Activated naive CD4-positive, alpha-beta T cell treated with anti-CD3 and anti-CD28 coated beads, Interleukin-2, amount 50 U/mL, for 72 hours (primary cell): ENCODE measurements around the gene DIP2C. TPM values are rescaled to one million over a fixed set of nuclear protein-coding genes. Genes with fewer than 3 reads are reported as not detected.
"Not testable (repeated sequence)": the region's sequence is repeated elsewhere in the genome, so short reads cannot be mapped to it uniquely, and the experiment has no call there.

Source experiments
- ATAC-seq, 2 donors: fragments of 150-1000 bp; cut with Tn5 transposase; 2 replicates each; pipeline ENCODE4 v1.10.0; 2021; ENCODE audit warnings: mild to moderate bottlenecking in 2 of 2, moderate library complexity in 2 of 2
- DNase-seq, 2 donors: peaks; one replicate each; pipeline ENCODE4 v3.0.0; 2021 to 2022; ENCODE audit warnings: low spot score in 2 of 2
- H3K27ac Mint-ChIP-seq, 2 donors: one replicate each; pipeline ENCODE4 v1.8.0; 2022; ENCODE audit warnings: mild to moderate bottlenecking in 2 of 2, mixed read lengths in 2 of 2
- H3K36me3 Mint-ChIP-seq, 2 donors: one replicate each; pipeline ENCODE4 v1.8.0; 2022; ENCODE audit warnings: mixed read lengths in 2 of 2
- H3K9me3 Mint-ChIP-seq, 2 donors: one replicate each; pipeline ENCODE4 v1.8.0; 2022; ENCODE audit warnings: mixed read lengths in 2 of 2
- total RNA-seq, 2 donors: library from RNA; stranded (reverse); gene quantifications; one replicate each; pipeline ENCODE4 v1.2.3, GENCODE V29; 2022

The DIP2C gene
- total RNA-seq, 2 donors from 2014 or later, result 0.55 to 1.7 TPM

DNA sequence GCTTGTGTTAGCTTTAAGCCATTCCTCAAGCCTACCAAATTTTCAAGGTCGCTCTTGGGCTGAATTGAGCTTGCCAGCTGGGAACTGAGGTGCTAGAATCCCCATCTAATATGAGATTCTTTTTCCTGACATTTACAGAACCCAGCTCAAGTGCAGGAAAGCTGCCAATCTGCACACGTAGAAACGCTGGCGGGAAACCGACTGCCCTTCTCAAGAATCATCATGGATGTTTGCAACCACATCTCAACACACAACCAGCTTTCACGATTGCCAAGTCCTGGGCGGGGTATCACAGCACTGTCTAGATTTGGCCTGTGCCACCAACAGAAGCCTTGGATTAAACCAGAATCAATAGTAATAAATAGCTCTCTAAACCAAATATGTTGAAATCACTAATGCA lies 203.7 kb downstream of the DIP2C start:
- Mint-ChIP-seq H3K9me3 (no peaks in the 10 kb centered on the region), H3K27ac (peak overlapping the region in 1 of 2 donors; percentile 86), H3K36me3 (no peaks in the 10 kb centered on the region)
- DNase-seq (no peak), ATAC-seq (no peak)

DNA sequence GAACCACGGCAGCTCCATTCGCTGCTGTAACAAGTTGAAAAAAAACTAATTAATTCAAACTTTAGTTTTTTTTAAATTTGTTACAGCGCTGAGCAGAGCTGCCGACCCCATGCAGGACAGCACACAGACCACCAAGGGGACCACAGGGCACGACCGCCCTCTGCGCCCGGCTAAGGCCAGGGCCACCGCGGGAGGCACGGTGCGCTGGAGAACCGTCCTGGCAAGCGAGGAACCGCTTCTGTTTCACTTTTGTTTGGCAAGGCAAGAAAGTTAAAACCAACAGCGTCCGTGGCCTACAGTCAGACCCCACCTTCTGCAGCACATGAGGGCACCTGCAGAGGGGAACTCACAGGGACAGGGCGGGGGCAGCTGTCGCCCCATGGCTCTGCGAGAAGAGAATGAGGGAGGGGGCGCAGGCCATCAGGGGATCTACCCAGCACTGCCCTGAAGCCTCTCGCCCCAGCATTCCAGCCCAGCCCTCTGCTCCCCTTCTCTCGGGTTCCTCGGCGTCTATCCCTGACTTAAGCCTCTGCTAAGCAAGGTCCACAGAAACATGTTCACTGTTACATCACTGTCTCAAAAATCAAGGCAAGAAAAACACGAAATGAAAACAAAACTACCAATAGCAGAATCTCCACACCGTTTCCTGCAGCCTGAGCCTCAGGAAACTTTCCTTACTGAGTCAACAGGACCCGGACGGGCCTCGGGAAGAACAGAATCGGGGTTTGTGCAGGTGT lies 204.4 kb downstream of the DIP2C start:
- Mint-ChIP-seq H3K36me3 (no peaks in the 10 kb centered on the region), H3K27ac (peak overlapping the region; percentile 60 to 86), H3K9me3 (no peaks in the 10 kb centered on the region)
- peak; percentile 66 for ATAC-seq
- DNase-seq, result peak in 1 of 2 donors; percentile 18

DNA sequence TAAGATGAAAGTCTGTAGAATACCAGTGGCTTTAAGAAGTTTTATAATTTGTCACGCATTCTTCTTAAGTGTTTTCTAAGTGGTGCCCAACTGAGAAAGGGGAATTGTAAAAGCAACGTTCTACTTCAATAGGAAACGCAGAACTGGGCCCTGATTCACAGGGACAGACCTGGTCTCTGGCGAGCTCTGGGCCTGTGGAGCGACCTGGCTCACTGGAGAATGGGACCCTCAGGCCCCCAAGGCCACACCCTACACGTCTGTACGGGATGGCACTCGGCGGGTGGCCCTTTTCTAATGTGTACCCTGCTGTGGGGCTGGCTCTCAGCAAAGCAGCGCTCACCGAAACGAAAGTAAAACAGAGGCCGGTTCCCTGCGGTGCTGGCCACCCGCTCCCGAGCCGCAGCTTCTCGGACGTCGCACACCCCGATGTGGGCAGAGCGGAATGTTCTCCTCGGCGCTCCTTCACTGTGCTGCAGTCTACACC lies 205.0 kb downstream of the DIP2C start:
- Mint-ChIP-seq H3K27ac (peak overlapping the region in 1 of 2 donors; percentile 86), H3K9me3 (no peaks in the 10 kb centered on the region), H3K36me3 (no peaks in the 10 kb centered on the region)
- DNase-seq (no peak), ATAC-seq (peak; percentile 57 to 74)

DNA sequence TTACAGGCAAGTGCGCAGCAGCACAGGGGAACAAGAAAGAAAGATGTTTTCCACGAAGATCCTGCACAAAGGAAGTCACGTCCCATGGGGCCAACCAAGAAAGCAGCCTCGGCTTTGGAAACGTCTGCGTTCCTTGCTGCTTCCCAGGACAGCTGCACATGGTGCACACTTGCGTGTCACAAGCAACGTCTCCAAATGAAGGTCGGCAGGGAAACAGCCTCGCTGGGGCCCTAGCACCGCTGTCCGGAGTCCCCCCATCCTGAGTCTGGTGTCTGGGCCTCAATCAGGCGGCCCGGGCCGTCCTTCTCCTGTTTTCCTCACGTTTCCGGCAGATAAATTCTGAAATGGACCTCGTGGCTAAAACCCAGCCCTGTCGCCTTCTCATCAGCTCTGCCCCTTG lies 206.2 kb downstream of the DIP2C start:
- H3K27ac Mint-ChIP-seq, result peak overlapping the region in 1 of 2 donors; percentile 86
- H3K9me3 Mint-ChIP-seq, result peaks cover 5 to 6% of the 10 kb centered on the region in 2 donors
- DNase-seq, result no peak
- no peaks in the 10 kb centered on the region for H3K36me3 Mint-ChIP-seq
- no peak for ATAC-seq

DNA sequence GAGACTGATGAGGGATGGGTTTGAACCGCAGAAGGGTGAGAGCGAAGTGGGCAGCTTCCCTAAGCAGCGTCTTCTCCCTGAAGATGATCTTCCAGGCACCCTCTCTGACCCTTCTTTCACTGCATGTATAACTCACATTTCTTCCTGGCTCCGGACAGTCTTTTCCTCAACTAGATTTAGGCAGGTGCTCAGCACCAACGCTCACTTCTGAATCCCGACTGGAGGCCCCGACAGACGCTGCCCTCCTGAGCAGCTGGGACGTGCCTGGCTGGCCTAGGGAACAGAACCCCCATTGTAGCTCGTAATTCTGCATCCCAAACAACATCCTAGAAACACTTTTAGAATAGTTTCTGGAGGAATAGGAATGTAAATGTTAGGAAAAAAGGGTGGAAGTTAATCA lies 206.6 kb downstream of the DIP2C start:
- H3K36me3 Mint-ChIP-seq, result no peaks in the 10 kb centered on the region
- H3K27ac Mint-ChIP-seq, result no peak overlapping the region
- DNase-seq (no peak), ATAC-seq (no peak)
- H3K9me3 Mint-ChIP-seq, result peaks cover 6% of the 10 kb centered on the region in 2 donors

DNA sequence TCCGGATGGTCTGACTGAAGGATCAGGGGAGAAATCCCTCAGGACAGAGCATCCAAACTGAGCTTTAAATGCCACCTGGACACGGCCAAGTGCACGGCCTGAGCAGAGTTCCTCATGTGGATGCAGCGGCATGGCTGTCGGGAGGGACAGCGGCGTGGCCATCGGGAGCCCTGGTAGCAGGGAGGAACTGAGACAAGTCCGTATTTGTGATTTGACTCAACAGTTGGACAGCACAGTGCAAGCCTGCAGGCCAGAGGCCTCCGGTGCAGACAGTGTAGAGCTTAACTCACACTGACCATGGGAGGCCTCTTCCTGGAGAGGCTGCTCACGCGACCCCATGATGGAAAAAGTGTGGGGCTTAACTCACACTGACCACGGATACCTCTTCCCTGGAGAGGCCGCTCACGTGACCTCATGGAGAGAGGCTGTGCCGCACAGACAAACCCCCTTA lies 207.4 kb downstream of the DIP2C start:
- DNase-seq (no peak), ATAC-seq (no peak)
- H3K36me3 Mint-ChIP-seq, result peaks cover 0 to 2% of the 10 kb centered on the region in 2 donors
- peaks cover 10 to 13% of the 10 kb centered on the region in 2 donors for H3K9me3 Mint-ChIP-seq
- H3K27ac Mint-ChIP-seq, result no peak overlapping the region

DNA sequence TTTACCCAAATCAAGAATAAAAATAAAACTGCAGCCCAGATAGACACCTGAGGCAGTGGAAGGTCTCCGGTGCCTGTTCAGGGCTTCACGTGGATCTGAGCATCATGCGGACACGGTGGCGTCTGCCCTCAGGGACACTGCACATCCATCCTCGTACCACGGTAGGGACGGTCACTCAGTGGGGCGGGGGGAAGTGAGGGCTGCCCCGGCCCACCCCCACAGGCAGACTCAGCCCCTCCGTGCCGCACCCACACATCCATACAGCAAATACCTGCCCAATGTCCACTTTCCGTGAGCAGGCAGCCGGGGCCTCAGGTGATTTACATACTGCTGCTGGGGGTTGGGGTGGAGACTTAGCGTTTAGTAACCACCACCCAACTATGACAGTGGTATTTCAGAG lies 207.8 kb downstream of the DIP2C start:
- H3K27ac Mint-ChIP-seq, result no peak overlapping the region
- DNase-seq (no peak), ATAC-seq (no peak)
- peaks cover 0 to 6% of the 10 kb centered on the region in 2 donors for H3K36me3 Mint-ChIP-seq
- peaks cover 14 to 17% of the 10 kb centered on the region in 2 donors for H3K9me3 Mint-ChIP-seq

DNA sequence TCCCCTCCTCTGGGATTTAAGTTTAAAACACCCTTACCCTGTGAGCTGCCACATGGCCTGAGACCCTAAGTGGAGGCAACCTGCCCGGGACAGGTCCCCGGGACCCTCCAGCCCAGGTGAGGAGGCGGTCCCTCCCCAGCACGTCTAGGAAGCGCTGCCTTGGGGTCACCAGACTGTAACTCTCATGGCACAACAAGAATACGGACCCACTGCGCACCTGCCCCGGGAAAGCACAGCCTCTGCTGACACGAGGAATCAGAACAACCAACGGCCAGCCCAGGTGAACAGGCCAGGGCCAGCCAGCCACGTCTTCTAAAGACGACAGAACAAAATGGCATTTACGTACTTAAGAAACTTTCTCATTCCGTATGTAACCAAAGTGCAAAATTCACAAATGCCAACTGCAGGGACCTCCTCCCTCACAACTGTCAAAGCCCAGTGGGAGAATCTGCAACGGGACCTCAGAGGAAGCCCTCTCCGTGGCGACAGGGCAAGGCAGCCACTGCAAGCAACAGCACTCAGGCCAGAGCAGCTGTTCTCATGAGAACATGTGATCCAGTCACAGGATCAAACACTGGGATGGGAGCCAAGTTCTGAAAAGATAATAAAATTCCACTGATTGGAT lies 208.4 kb downstream of the DIP2C start:
- H3K27ac Mint-ChIP-seq, result no peak overlapping the region
- peaks cover 14 to 17% of the 10 kb centered on the region in 2 donors for H3K9me3 Mint-ChIP-seq
- no peak for DNase-seq
- no peak for ATAC-seq
- H3K36me3 Mint-ChIP-seq, result peaks cover 0 to 7% of the 10 kb centered on the region in 2 donors

DNA sequence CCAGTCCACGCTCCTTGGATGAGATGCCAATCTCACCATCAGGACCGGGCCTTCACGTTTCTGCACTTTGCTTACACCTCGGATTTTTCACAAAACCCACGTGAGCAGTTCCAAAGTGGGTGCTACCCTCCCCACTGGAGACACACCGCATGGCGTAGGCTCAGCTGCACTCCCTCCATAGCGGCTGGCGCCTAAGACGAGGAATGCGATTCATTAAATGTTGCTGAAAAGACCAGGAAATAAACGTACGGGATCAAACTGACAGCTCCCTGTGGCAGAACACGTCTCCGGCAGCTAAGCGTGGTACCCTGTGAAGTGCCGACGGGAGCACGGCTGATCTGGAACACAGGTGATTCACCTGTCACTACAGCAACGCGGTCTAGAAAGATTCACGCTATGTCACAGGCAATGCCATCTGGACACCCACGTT lies 209.0 kb downstream of the DIP2C start:
- Mint-ChIP-seq H3K36me3 (peaks cover 0 to 8% of the 10 kb centered on the region in 2 donors), H3K27ac (no peak overlapping the region), H3K9me3 (peaks cover 14 to 17% of the 10 kb centered on the region in 2 donors)
- no peak for ATAC-seq
- DNase-seq, result no peak

DNA sequence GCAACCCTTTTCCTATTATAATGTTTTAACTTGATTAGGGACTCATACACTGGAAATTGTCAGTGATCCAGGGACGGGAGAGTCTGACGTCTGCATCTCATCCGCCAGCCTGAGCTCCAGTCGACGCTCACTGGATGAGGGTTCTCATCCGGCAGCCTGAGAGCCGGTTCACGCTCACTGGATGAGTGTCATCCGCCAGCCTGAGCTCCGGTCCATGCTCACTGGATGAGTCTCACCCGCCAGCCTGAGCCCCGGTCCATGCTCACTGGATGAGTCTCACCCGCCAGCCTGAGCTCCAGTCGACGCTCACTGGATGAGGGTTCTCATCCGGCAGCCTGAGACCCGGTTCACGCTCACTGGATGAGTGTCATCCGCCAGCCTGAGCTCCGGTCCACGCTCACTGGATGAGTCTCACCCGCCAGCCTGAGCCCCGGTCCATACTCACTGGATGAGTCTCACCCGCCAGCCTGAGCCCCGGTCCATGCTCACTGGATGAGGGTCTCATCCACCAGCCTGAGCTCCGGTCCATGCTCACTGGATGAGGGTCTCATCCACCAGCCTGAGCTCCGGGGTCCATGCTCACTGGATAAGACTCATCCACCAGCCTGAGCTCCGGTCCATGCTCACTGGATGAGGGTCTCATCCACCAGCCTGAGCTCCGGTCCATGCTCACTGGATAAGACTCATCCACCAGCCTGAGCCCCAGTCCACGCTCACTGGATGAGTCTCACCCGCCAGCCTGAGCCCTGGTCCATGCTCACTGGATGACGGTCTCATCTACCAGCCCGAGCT lies 209.6 kb downstream of the DIP2C start:
- not testable (repeated sequence) for DNase-seq, H3K27ac Mint-ChIP-seq, ATAC-seq
- peaks cover 0 to 14% of the 10 kb centered on the region in 2 donors for H3K36me3 Mint-ChIP-seq
- H3K9me3 Mint-ChIP-seq, result peaks cover 14 to 18% of the 10 kb centered on the region in 2 donors

DNA sequence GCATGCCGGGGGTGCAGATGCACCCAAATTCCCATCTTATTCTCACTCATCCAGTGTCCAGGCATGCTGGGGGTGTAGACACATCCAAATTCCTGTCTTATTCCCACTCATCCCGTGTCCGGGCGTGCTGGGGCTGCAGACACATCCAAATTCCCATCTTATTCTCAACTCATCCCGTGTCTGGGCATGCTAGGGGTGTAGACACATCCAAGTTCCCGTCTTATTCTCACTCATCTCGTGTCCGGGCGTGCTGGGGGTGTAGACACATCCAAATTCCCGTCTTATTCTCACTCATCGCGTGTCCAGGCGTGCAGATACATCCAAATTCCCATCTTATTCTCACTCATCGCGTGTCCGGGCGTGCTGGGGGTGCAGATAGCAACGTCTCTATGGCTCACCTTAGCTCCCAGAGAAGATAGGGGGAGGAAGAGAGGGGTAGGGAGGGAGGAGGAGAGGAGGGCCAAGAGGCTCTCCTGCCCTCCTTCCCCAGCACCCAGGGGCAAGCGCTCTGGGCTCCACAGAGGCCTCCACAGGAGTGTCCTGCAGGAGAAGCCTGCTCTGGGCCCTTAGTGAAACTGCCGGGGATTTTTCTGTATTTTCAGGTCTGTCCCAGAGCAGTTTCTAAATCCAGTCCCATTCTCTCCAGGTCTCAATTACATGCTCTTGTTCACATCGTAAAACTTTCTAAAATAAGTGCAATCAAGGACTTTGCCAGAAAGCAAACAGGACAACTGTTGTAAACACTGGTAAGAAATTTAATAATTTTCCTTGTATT lies 210.8 kb downstream of the DIP2C start:
- peaks cover 17 to 29% of the 10 kb centered on the region in 2 donors for H3K9me3 Mint-ChIP-seq
- peak overlapping the region in 1 of 2 donors; percentile 47 for H3K27ac Mint-ChIP-seq
- H3K36me3 Mint-ChIP-seq, result peaks cover 6 to 23% of the 10 kb centered on the region in 2 donors
- DNase-seq (no peak), ATAC-seq (peak in 1 of 2 donors; percentile 44)

DNA sequence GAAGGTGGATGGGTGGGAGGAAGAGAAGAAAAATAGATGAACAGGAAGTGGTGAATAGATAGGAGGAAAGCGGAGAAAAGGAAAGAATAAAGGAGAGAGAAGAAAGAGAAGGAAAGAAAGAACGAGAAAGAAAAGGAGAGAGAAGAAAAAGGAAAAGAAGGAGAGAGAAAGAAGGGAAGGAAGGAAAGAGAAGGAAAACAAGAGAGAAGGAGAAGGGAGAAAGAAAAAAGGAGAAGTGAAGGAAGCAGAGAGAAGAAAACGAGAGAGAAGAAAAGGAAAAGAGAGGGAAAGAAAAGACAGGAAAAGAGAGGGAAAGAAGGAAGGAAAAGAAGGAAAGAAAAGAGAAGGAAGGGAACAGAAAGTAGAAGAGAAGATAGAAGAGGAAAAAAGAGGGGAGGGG lies 211.8 kb downstream of the DIP2C start:
- Mint-ChIP-seq H3K27ac (peak overlapping the region in 1 of 2 donors; percentile 15), H3K9me3 (peaks cover 17 to 29% of the 10 kb centered on the region in 2 donors), H3K36me3 (peaks cover 6 to 23% of the 10 kb centered on the region in 2 donors)
- no peak for ATAC-seq
- no peak for DNase-seq

DNA sequence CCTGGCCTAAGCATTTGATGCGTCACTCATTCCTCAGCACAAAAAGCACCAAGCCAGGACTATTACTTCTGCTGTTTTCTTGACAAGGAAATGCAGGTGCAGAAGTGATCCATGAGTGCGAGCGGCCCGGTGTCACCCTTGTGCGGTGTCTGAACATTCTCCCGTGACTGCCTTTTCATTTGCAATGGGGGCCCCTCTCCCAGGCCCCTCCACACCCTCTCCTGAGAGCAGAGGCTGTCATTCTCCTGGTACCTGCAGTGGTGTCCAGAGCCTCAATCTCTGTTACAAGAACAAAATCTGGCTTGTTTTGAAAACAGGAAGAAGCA lies 213.1 kb downstream of the DIP2C start:
- DNase-seq (no peak), ATAC-seq (no peak)
- peaks cover 17 to 29% of the 10 kb centered on the region in 2 donors for H3K9me3 Mint-ChIP-seq
- H3K36me3 Mint-ChIP-seq, result peaks cover 6 to 23% of the 10 kb centered on the region in 2 donors
- H3K27ac Mint-ChIP-seq, result no peak overlapping the region

DNA sequence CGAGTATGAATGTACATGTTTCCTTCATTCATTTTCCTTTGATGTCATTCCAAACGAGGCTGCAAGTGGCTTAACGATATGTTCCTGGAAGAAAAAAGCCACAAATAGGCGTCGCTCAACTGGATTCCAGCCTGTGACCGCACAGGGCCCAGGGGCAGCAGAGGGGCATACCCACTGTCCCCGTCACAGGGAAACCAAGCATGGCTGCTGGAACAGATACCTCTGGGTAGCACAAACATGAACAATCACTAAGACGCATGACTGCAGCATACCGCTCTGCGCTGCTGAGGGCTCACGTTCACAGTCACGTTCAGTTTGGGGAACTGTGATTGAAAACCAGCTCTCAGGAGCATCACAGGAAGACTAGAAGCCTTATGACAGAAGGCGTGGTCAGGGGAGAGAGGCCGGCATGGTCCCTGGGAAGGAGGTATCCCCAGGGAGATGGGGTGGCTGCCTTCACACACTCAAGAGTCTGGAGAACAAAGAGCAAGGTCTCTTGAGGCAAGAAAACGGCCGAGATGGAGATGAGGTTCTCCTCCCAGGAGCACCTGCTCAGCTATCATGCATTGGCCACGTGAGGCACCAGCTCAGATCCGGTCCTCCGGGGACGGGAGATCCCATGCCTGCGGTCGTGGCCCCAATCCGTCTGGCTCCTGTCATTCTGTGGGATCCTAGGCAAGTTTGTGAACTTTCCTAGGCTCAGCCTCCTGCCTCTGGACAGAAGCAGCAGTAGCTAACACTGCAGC lies 213.6 kb downstream of the DIP2C start:
- peaks cover 6 to 23% of the 10 kb centered on the region in 2 donors for H3K36me3 Mint-ChIP-seq
- no peak overlapping the region for H3K27ac Mint-ChIP-seq
- peaks cover 17 to 29% of the 10 kb centered on the region in 2 donors for H3K9me3 Mint-ChIP-seq
- no peak for ATAC-seq
- no peak for DNase-seq

DNA sequence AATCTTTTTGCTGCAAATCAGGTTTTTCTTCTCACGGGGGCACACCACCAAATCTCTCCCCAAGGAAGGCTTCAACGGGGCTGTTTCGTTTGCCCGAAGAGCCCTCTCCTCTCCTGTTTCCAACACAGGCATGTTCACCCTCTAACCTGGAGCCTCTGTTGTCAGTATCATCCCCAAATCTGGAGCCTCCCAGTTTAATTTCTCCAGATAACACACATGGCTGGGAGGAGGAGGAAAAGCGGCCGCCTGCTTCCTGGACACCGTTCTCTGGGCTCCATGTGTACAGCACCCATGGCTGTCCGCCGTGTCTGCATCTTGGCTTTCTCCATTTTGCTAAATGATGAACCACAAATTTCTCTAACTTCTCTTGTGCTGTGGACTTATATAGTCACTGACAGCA lies 214.5 kb downstream of the DIP2C start:
- ATAC-seq, result no peak
- Mint-ChIP-seq H3K9me3 (peaks cover 19 to 32% of the 10 kb centered on the region in 2 donors), H3K36me3 (peaks cover 6 to 32% of the 10 kb centered on the region in 2 donors), H3K27ac (no peak overlapping the region)
- DNase-seq, result no peak
